ENCODE results near the gene FLAD1.

The FLAD1 gene

GRCh38 chr1:155030243-155030795 lies 47.2 kb downstream of the FLAD1 start:
- Histone ChIP-seq H2BK15ac (replicated peaks; ENCODE audit: low read depth) (no peak overlapping the region), H3K18ac (ENCODE audit: low read length) (no peak overlapping the region), H3K36me3 (ENCODE audit: control insufficient read depth, insufficient read depth, low read length) (no peaks in the 10 kb centered on the region), H4K5ac (ENCODE audit: low read length) (no peak overlapping the region), H3K27me3 (ENCODE audit: insufficient read depth, low read length, poor library complexity) (no peaks in the 10 kb centered on the region), H3K56ac (ENCODE audit: low read length) (no peak overlapping the region), H3K4ac (ENCODE audit: low read depth, low read length) (no peak overlapping the region), H3K4me2 (ENCODE audit: low read length) (no peak overlapping the region), H2BK120ac (ENCODE audit: low read depth, low read length) (no peak overlapping the region), H2BK5ac (ENCODE audit: low read length) (no peak overlapping the region), H3K79me1 (ENCODE audit: low read length) (no peaks in the 10 kb centered on the region), H3K23ac (ENCODE audit: low read length) (no peak overlapping the region), H3K4me1 (ENCODE audit: control insufficient read depth, low read depth, low read length) (no peaks in the 10 kb centered on the region), H3K4me3 (ENCODE audit: low read length) (no peak overlapping the region), H2AK5ac (ENCODE audit: low read length) (no peak overlapping the region), H3K9ac (ENCODE audit: low read length) (no peak overlapping the region), H3K79me2 (ENCODE audit: control insufficient read depth, insufficient read depth, low read length) (no peaks in the 10 kb centered on the region), H3K27ac (ENCODE audit: low read depth, low read length) (no peak overlapping the region), H4K8ac (ENCODE audit: low read depth, low read length) (no peak overlapping the region)
- DNase-seq, result no peak
- WGBS (ENCODE audit: extremely low coverage, insufficient coverage, low lambda C conversion rate), result no CpG with 5 or more reads among the region's 15 CpGs

DNA sequence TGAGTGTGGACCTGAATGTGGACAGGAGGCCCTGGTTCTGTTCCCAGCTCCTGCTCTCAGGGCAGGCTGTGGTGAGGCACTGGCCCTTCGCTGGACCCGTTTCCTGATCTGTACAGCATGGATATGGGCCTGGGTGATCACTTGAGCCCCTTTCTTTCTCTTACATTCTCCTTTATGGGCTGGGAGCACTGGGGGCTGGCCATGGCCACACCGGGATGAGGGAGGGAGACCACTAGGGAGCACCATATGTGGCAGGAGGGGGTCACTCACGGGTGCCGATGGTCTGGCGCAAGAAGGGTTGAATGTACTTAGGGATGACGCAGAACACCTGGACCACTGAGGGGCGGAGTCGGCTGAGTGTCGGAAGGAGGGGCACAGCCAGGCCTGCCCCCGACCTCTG lies 47.8 kb downstream of the FLAD1 start:
- Histone ChIP-seq H2BK120ac (ENCODE audit: low read depth, low read length) (no peak overlapping the region), H4K5ac (ENCODE audit: low read length) (no peak overlapping the region), H3K9ac (ENCODE audit: low read length) (no peak overlapping the region), H3K79me1 (ENCODE audit: low read length) (no peaks in the 10 kb centered on the region), H3K4ac (ENCODE audit: low read depth, low read length) (no peak overlapping the region), H3K36me3 (ENCODE audit: control insufficient read depth, insufficient read depth, low read length) (no peaks in the 10 kb centered on the region), H3K56ac (ENCODE audit: low read length) (no peak overlapping the region), H3K4me2 (ENCODE audit: low read length) (no peak overlapping the region), H4K8ac (ENCODE audit: low read depth, low read length) (no peak overlapping the region), H3K4me1 (ENCODE audit: control insufficient read depth, low read depth, low read length) (no peaks in the 10 kb centered on the region), H3K4me3 (ENCODE audit: low read length) (no peak overlapping the region), H3K79me2 (ENCODE audit: control insufficient read depth, insufficient read depth, low read length) (no peaks in the 10 kb centered on the region), H3K18ac (ENCODE audit: low read length) (no peak overlapping the region), H2BK15ac (replicated peaks; ENCODE audit: low read depth) (no peak overlapping the region), H3K27ac (ENCODE audit: low read depth, low read length) (no peak overlapping the region), H2AK5ac (ENCODE audit: low read length) (no peak overlapping the region), H3K27me3 (ENCODE audit: insufficient read depth, low read length, poor library complexity) (no peaks in the 10 kb centered on the region), H3K23ac (ENCODE audit: low read length) (no peak overlapping the region), H2BK5ac (ENCODE audit: low read length) (no peak overlapping the region)
- DNase-seq, result no peak
- no CpG with 5 or more reads among the region's 11 CpGs for WGBS (ENCODE audit: extremely low coverage, insufficient coverage, low lambda C conversion rate)

DNA sequence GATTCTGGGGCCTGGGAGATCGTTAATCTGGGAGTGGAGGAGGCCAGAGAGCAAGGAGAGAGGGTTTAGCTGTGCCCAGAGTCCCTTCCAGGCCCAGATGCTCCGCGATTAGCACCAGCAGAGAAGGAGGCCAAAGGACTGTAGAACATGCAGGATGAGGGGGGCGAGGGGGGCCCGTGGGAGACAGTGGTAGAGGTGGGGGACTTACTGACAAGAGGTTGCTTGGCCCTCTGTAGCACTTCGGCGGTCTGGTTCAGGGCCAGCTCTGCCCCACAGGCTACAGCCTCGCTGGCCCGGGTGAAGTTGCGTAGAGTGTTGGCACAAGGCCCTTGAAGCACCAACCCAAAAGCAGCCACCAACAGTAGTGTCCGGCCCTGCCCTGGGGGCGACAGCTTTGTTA lies 49.7 kb downstream of the FLAD1 start:
- Histone ChIP-seq H3K18ac (ENCODE audit: low read length) (no peak overlapping the region), H3K79me2 (ENCODE audit: control insufficient read depth, insufficient read depth, low read length) (no peaks in the 10 kb centered on the region)

GRCh38 chr1:155033524-155033923 lies 50.4 kb downstream of the FLAD1 start, which contains the start of the genes DCST1 and DCST2:
Gene DCST1, plus strand, starts transcription at chr1:155033824. Its CDS starts 213 bp downstream, at chr1:155034037.
Gene DCST2, minus strand, starts transcription at chr1:155033781. Its CDS starts 80 bp downstream, at chr1:155033701.
- no peak within 1 kb of the TSS for H4K8ac ChIP-seq (ENCODE audit: low read depth, low read length)
- no peak within 1 kb of the TSS for H2BK120ac ChIP-seq (ENCODE audit: low read depth, low read length)
- no peak within 1 kb of the TSS for H3K9ac ChIP-seq (ENCODE audit: low read length)
- no peak within 1 kb of the TSS for H3K27ac ChIP-seq (ENCODE audit: low read depth, low read length)
- no peak within 1 kb of the TSS for H3K56ac ChIP-seq (ENCODE audit: low read length)
- no peak within 1 kb of the TSS for H4K5ac ChIP-seq (ENCODE audit: low read length)
- no peaks in the 10 kb centered on the region for H3K79me2 ChIP-seq (ENCODE audit: control insufficient read depth, insufficient read depth, low read length)
- H3K18ac ChIP-seq (ENCODE audit: low read length), result no peak within 1 kb of the TSS
- no peak for DNase-seq
- no peak within 1 kb of the TSS for H3K4me2 ChIP-seq (ENCODE audit: low read length)
- H2BK5ac ChIP-seq (ENCODE audit: low read length), result no peak within 1 kb of the TSS
- no peak within 1 kb of the TSS for H3K4me3 ChIP-seq (ENCODE audit: low read length)
- no peaks in the 10 kb centered on the region for H3K4me1 ChIP-seq (ENCODE audit: control insufficient read depth, low read depth, low read length)
- H3K4ac ChIP-seq (ENCODE audit: low read depth, low read length), result no peak within 1 kb of the TSS
- no peak within 1 kb of the TSS for H2AK5ac ChIP-seq (ENCODE audit: low read length)
- H2BK15ac ChIP-seq (replicated peaks; ENCODE audit: low read depth), result no peak within 1 kb of the TSS
- no peaks in the 10 kb centered on the region for H3K36me3 ChIP-seq (ENCODE audit: control insufficient read depth, insufficient read depth, low read length)
- no CpG with 5 or more reads among the region's 9 CpGs for WGBS (ENCODE audit: extremely low coverage, insufficient coverage, low lambda C conversion rate)
- no peaks in the 10 kb centered on the region for H3K27me3 ChIP-seq (ENCODE audit: insufficient read depth, low read length, poor library complexity)
- H3K79me1 ChIP-seq (ENCODE audit: low read length), result no peaks in the 10 kb centered on the region
- H3K23ac ChIP-seq (ENCODE audit: low read length), result peak within 1 kb of the TSS; percentile 57

More for the DNA sequence above, 49.7 kb downstream of the FLAD1 start:
- Histone ChIP-seq H3K79me1 (ENCODE audit: low read length) (no peaks in the 10 kb centered on the region), H3K27me3 (ENCODE audit: insufficient read depth, low read length, poor library complexity) (no peaks in the 10 kb centered on the region), H3K4me3 (ENCODE audit: low read length) (no peak overlapping the region), H3K56ac (ENCODE audit: low read length) (no peak overlapping the region), H2AK5ac (ENCODE audit: low read length) (no peak overlapping the region), H4K8ac (ENCODE audit: low read depth, low read length) (no peak overlapping the region), H3K27ac (ENCODE audit: low read depth, low read length) (no peak overlapping the region), H4K5ac (ENCODE audit: low read length) (no peak overlapping the region), H2BK5ac (ENCODE audit: low read length) (no peak overlapping the region), H2BK15ac (replicated peaks; ENCODE audit: low read depth) (no peak overlapping the region), H2BK120ac (ENCODE audit: low read depth, low read length) (no peak overlapping the region), H3K4me2 (ENCODE audit: low read length) (no peak overlapping the region), H3K36me3 (ENCODE audit: control insufficient read depth, insufficient read depth, low read length) (no peaks in the 10 kb centered on the region), H3K9ac (ENCODE audit: low read length) (no peak overlapping the region), H3K23ac (ENCODE audit: low read length) (no peak overlapping the region), H3K4me1 (ENCODE audit: control insufficient read depth, low read depth, low read length) (no peaks in the 10 kb centered on the region), H3K4ac (ENCODE audit: low read depth, low read length) (no peak overlapping the region)
- WGBS (ENCODE audit: extremely low coverage, insufficient coverage, low lambda C conversion rate), result no CpG with 5 or more reads among the region's 12 CpGs
- DNase-seq, result no peak

- no peak overlapping the region for H3K56ac ChIP-seq (ENCODE audit: low read length)
- H2AK5ac ChIP-seq (ENCODE audit: low read length), result no peak overlapping the region
- H3K9ac ChIP-seq (ENCODE audit: low read length), result no peak overlapping the region
- H2BK120ac ChIP-seq (ENCODE audit: low read depth, low read length), result no peak overlapping the region
- H3K79me1 ChIP-seq (ENCODE audit: low read length), result no peaks in the 10 kb centered on the region
- H3K79me2 ChIP-seq (ENCODE audit: control insufficient read depth, insufficient read depth, low read length), result no peaks in the 10 kb centered on the region
- H3K27ac ChIP-seq (ENCODE audit: low read depth, low read length), result no peak overlapping the region
- H3K18ac ChIP-seq (ENCODE audit: low read length), result no peak overlapping the region
- H3K4me1 ChIP-seq (ENCODE audit: control insufficient read depth, low read depth, low read length), result no peaks in the 10 kb centered on the region
- DNase-seq, result no peak
- no peaks in the 10 kb centered on the region for H3K27me3 ChIP-seq (ENCODE audit: insufficient read depth, low read length, poor library complexity)
- H3K4ac ChIP-seq (ENCODE audit: low read depth, low read length), result no peak overlapping the region
- no peak overlapping the region for H2BK5ac ChIP-seq (ENCODE audit: low read length)
- H3K23ac ChIP-seq (ENCODE audit: low read length), result peak overlapping the region; percentile 57
- H3K4me2 ChIP-seq (ENCODE audit: low read length), result no peak overlapping the region
- H4K8ac ChIP-seq (ENCODE audit: low read depth, low read length), result no peak overlapping the region
- no peak overlapping the region for H4K5ac ChIP-seq (ENCODE audit: low read length)
- no peak overlapping the region for H3K4me3 ChIP-seq (ENCODE audit: low read length)
- WGBS (ENCODE audit: extremely low coverage, insufficient coverage, low lambda C conversion rate), result no CpG with 5 or more reads among the region's 20 CpGs
- no peak overlapping the region for H2BK15ac ChIP-seq (replicated peaks; ENCODE audit: low read depth)
- no peaks in the 10 kb centered on the region for H3K36me3 ChIP-seq (ENCODE audit: control insufficient read depth, insufficient read depth, low read length)
These were observed 51.4 kb downstream of the FLAD1 start for GRCh38 chr1:155034318-155035208.
